Activated B cell treated with CpG ODN at 0.5 μM for 24 hours (primary cell): ENCODE measurements around the gene IGFALS. TPM values are rescaled to one million over a fixed set of nuclear protein-coding genes. Genes with fewer than 3 reads are reported as not detected.

ENCODE experiments used
- ATAC-seq: fragments of 200-7000 bp; cut with Tn5 transposase; one replicate; pipeline ENCODE4 v1.10.0; 2021; ENCODE audit warnings: low read depth, mild to moderate bottlenecking, moderate library complexity
- CTCF ChIA-PET: fragments of 350-600 bp; sonication (Branson Sonifier 250); formaldehyde crosslinking; loops from one replicate; lab custom pipeline; 2021; ENCODE audit warnings: antibody characterized with exemption; lab: Charles Lee
- POLR2A ChIA-PET: fragments of 350-600 bp; sonication (Branson Sonifier 250); formaldehyde crosslinking; loops from one replicate; lab custom pipeline; 2021; ENCODE audit warnings: antibody characterized with exemption; lab: Charles Lee
- DNase-seq: peaks from one replicate; pipeline ENCODE4 v3.0.0; 2022
- H3K27ac Mint-ChIP-seq: one replicate; pipeline ENCODE4 v1.8.0; 2020; ENCODE audit warnings: mixed read lengths
- H3K27me3 Mint-ChIP-seq: one replicate; pipeline ENCODE4 v1.8.0; 2021; ENCODE audit warnings: mixed read lengths
- H3K36me3 Mint-ChIP-seq: one replicate; pipeline ENCODE4 v1.8.0; 2021; ENCODE audit warnings: low read depth, mixed read lengths
- H3K4me1 Mint-ChIP-seq: one replicate; pipeline ENCODE4 v1.8.0; 2021; ENCODE audit warnings: mixed read lengths
- H3K4me3 Mint-ChIP-seq: one replicate; pipeline ENCODE4 v1.8.0; 2020; ENCODE audit warnings: mild to moderate bottlenecking, mixed read lengths
- H3K9me3 Mint-ChIP-seq: one replicate; pipeline ENCODE4 v1.8.0; 2020; ENCODE audit warnings: mixed read lengths
- intact Hi-C: fragments of 100-400 bp; cut with micrococcal nuclease; formaldehyde crosslinking; loops from one replicate; pipeline ENCODE4 v1.15.1; 2024
- total RNA-seq: library from RNA; stranded (reverse); gene quantifications from 2 replicates; pipeline ENCODE4 v1.2.3, GENCODE V29; 2022
- TF ChIP-seq, protein P1 (sequence below): fragments of 200-600 bp; IDR thresholded peaks from one replicate; pipeline ENCODE4 v1.8.0; 2022; ENCODE audit warnings: antibody characterized with exemption, mild to moderate bottlenecking

IGFALS gene
- total RNA-seq, 1 donor from 2014 or later, result not detected

GRCh38 chr16:1791256-1791942, 2.1 kb downstream of the IGFALS start:
- no peak for ATAC-seq
- Mint-ChIP-seq H3K36me3 (peaks cover 16% of the 10 kb centered on the region), H3K4me3 (no peak overlapping the region), H3K27ac (no peak overlapping the region), H3K4me1 (no peaks in the 10 kb centered on the region), H3K27me3 (no peaks in the 10 kb centered on the region), H3K9me3 (no peaks in the 10 kb centered on the region)
- intact Hi-C loops, result no loop called here
- DNase-seq, result no peak
- POLR2A ChIA-PET, result interaction anchor here (1.3 kb wide), 1 partner anchor 9 kb away, joined by 5 read pairs; the partner anchor contains the start of genes NUBP2 and SPSB3
- TF ChIP-seq, protein P1, sequence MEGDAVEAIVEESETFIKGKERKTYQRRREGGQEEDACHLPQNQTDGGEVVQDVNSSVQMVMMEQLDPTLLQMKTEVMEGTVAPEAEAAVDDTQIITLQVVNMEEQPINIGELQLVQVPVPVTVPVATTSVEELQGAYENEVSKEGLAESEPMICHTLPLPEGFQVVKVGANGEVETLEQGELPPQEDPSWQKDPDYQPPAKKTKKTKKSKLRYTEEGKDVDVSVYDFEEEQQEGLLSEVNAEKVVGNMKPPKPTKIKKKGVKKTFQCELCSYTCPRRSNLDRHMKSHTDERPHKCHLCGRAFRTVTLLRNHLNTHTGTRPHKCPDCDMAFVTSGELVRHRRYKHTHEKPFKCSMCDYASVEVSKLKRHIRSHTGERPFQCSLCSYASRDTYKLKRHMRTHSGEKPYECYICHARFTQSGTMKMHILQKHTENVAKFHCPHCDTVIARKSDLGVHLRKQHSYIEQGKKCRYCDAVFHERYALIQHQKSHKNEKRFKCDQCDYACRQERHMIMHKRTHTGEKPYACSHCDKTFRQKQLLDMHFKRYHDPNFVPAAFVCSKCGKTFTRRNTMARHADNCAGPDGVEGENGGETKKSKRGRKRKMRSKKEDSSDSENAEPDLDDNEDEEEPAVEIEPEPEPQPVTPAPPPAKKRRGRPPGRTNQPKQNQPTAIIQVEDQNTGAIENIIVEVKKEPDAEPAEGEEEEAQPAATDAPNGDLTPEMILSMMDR, result no peak
- CTCF ChIA-PET, result no interaction called here

GRCh38 chr16:1790611-1791255, 2.8 kb downstream of the IGFALS start:
- Mint-ChIP-seq H3K4me3 (no peak overlapping the region), H3K4me1 (no peaks in the 10 kb centered on the region), H3K27me3 (no peaks in the 10 kb centered on the region), H3K27ac (no peak overlapping the region), H3K9me3 (no peaks in the 10 kb centered on the region), H3K36me3 (peaks cover 21% of the 10 kb centered on the region)
- DNase-seq, result no peak
- ChIA-PET POLR2A (interaction anchor here (1.3 kb wide), 1 partner anchor 8 kb away, joined by 5 read pairs; the partner anchor contains the start of genes NUBP2 and SPSB3), CTCF (no interaction called here)
- TF ChIP-seq, protein P1, result no peak
- intact Hi-C loops, result no loop called here
- ATAC-seq, result no peak

GRCh38 chr16:1790261-1790610, 3.3 kb downstream of the IGFALS start:
- DNase-seq (no peak), ATAC-seq (no peak)
- Mint-ChIP-seq H3K4me3 (no peak overlapping the region), H3K36me3 (peaks cover 23% of the 10 kb centered on the region), H3K4me1 (no peaks in the 10 kb centered on the region), H3K9me3 (no peaks in the 10 kb centered on the region), H3K27ac (no peak overlapping the region), H3K27me3 (no peaks in the 10 kb centered on the region)
- CTCF ChIA-PET, result no interaction called here
- POLR2A ChIA-PET, result no interaction called here
- intact Hi-C loops, result no loop called here
- TF ChIP-seq, protein P1, result no peak

- POLR2A ChIA-PET, result no interaction called here
- CTCF ChIA-PET, result no interaction called here
- intact Hi-C loops, result no loop called here
- Mint-ChIP-seq H3K4me1 (peaks cover 2% of the 10 kb centered on the region), H3K4me3 (no peak overlapping the region), H3K36me3 (peaks cover 23% of the 10 kb centered on the region), H3K9me3 (no peaks in the 10 kb centered on the region), H3K27ac (no peak overlapping the region), H3K27me3 (no peaks in the 10 kb centered on the region)
- no peak for DNase-seq
- TF ChIP-seq, protein P1, result no peak
- no peak for ATAC-seq
Observed at GRCh38 chr16:1789643-1790045, 3.9 kb downstream of the IGFALS start.

DNA sequence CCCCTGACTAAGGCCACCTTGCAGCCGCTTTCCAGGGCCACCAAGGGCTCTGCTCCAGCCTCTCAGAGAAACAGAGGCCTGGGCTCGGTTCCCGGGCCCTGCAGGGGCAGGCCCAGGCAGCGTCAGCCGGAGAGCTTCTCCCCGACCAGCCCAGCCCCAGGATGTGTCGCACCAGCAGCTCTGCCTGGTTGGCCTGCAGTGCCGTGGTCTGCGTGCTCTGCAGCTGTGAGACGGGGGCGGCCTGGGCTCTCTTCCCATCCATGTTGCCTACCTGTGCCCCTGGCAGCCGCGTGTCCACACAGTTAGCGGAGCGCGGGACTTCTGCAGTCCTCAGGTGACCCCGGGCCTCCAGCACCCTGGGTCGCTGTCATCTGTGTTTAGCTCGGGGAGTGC, 4.8 kb downstream of the IGFALS start:
- ChIA-PET POLR2A (no interaction called here), CTCF (no interaction called here)
- intact Hi-C loops, result no loop called here
- TF ChIP-seq, protein P1, result no peak
- peaks cover 23% of the 10 kb centered on the region for H3K36me3 Mint-ChIP-seq
- ATAC-seq (no peak), DNase-seq (no peak)
- no peaks in the 10 kb centered on the region for H3K9me3 Mint-ChIP-seq
- H3K27me3 Mint-ChIP-seq, result no peaks in the 10 kb centered on the region
- H3K4me3 Mint-ChIP-seq, result no peak overlapping the region
- H3K4me1 Mint-ChIP-seq, result peaks cover 5% of the 10 kb centered on the region
- H3K27ac Mint-ChIP-seq, result no peak overlapping the region
